DOHH2 (cell line): ENCODE measurements around the gene HSPA13.

ENCODE experiments used
- EZH2phosphoT487 ChIP-seq: fragments of 200-600 bp; sonication (generic); IDR thresholded peaks from 2 replicates; pipeline ENCODE4 v1.6.1; 2017; ENCODE audit warnings: borderline replicate concordance, mild to moderate bottlenecking, antibody characterized with exemption, low read length, moderate library complexity, mixed read lengths
- TF ChIP-seq, protein P1 (sequence below): fragments of 200-600 bp; sonication (generic); IDR thresholded peaks from one replicate; pipeline ENCODE4 v1.5.1; 2014; ENCODE audit warnings: antibody characterized with exemption, mild to moderate bottlenecking, low read depth, low read length; ENCODE audit not compliant: poor library complexity, severe bottlenecking

DNA sequence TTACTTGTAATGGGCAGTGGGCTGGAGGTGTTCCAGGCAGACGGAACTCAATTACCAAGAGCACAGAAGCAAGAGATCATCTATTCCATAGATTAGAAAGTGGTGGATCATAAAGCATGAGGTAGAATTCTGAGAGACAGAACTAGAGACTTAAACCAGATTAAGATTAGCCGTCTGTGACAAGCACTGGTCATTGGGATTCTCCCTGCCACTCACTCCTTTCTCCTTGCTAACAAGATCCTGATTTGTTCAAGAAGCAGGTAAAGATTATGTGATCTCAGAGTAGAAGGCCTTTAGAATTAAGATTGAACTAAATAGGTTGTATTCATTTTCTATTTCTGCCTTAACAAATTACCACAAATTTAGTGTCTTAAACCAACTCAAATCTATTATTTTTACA, 1.5 kb upstream of the HSPA13 start:
- TF ChIP-seq, protein P1, sequence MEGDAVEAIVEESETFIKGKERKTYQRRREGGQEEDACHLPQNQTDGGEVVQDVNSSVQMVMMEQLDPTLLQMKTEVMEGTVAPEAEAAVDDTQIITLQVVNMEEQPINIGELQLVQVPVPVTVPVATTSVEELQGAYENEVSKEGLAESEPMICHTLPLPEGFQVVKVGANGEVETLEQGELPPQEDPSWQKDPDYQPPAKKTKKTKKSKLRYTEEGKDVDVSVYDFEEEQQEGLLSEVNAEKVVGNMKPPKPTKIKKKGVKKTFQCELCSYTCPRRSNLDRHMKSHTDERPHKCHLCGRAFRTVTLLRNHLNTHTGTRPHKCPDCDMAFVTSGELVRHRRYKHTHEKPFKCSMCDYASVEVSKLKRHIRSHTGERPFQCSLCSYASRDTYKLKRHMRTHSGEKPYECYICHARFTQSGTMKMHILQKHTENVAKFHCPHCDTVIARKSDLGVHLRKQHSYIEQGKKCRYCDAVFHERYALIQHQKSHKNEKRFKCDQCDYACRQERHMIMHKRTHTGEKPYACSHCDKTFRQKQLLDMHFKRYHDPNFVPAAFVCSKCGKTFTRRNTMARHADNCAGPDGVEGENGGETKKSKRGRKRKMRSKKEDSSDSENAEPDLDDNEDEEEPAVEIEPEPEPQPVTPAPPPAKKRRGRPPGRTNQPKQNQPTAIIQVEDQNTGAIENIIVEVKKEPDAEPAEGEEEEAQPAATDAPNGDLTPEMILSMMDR = no peak
- TF ChIP-seq EZH2phosphoT487 = no peak
